Measurements from ENCODE around the gene TJAP1.

The TJAP1 gene

GRCh38 chr6:43467752-43468151, 9.6 kb upstream of the TJAP1 start:
- Histone ChIP-seq H3K9me3 (ENCODE audit: control insufficient read depth, low read length) (no peaks in the 10 kb centered on the region), H3K4me3 (ENCODE audit: low read length) (no peak overlapping the region)

GRCh38 chr6:43468240-43468639, 9.1 kb upstream of the TJAP1 start:
- no peaks in the 10 kb centered on the region for H3K4me1 ChIP-seq (ENCODE audit: control insufficient read depth, insufficient read depth, low read length)
- H3K36me3 ChIP-seq (ENCODE audit: control insufficient read depth, insufficient read depth, low read length, severe bottlenecking), result no peaks in the 10 kb centered on the region
- no peak for DNase-seq (ENCODE audit: low read depth)
- no peak overlapping the region for H3K9ac ChIP-seq (ENCODE audit: low read length)
- no peaks in the 10 kb centered on the region for H3K9me3 ChIP-seq (ENCODE audit: control insufficient read depth, low read length)
- H3K4me3 ChIP-seq (ENCODE audit: low read length), result no peak overlapping the region
- peaks cover 30% of the 10 kb centered on the region for H3K27me3 ChIP-seq (replicated peaks; ENCODE audit: control insufficient read depth, insufficient read depth, low read length)

More at GRCh38 chr6:43467752-43468151, 9.6 kb upstream of the TJAP1 start:
- no peaks in the 10 kb centered on the region for H3K4me1 ChIP-seq (ENCODE audit: control insufficient read depth, insufficient read depth, low read length)
- no peak for DNase-seq (ENCODE audit: low read depth)
- H3K9ac ChIP-seq (ENCODE audit: low read length), result no peak overlapping the region
- no peaks in the 10 kb centered on the region for H3K36me3 ChIP-seq (ENCODE audit: control insufficient read depth, insufficient read depth, low read length, severe bottlenecking)
- H3K27me3 ChIP-seq (replicated peaks; ENCODE audit: control insufficient read depth, insufficient read depth, low read length), result peaks cover 32% of the 10 kb centered on the region

GRCh38 chr6:43468748-43469681, 8.4 kb upstream of the TJAP1 start:
- H3K9ac ChIP-seq (ENCODE audit: low read length), result no peak overlapping the region
- no peak for DNase-seq (ENCODE audit: low read depth)
- peaks cover 27% of the 10 kb centered on the region for H3K27me3 ChIP-seq (replicated peaks; ENCODE audit: control insufficient read depth, insufficient read depth, low read length)
- H3K4me1 ChIP-seq (ENCODE audit: control insufficient read depth, insufficient read depth, low read length), result no peaks in the 10 kb centered on the region
- no peaks in the 10 kb centered on the region for H3K9me3 ChIP-seq (ENCODE audit: control insufficient read depth, low read length)
- no peaks in the 10 kb centered on the region for H3K36me3 ChIP-seq (ENCODE audit: control insufficient read depth, insufficient read depth, low read length, severe bottlenecking)
- H3K4me3 ChIP-seq (ENCODE audit: low read length), result no peak overlapping the region

- Histone ChIP-seq H3K4me1 (ENCODE audit: control insufficient read depth, insufficient read depth, low read length) (no peaks in the 10 kb centered on the region), H3K9me3 (ENCODE audit: control insufficient read depth, low read length) (no peaks in the 10 kb centered on the region), H3K36me3 (ENCODE audit: control insufficient read depth, insufficient read depth, low read length, severe bottlenecking) (no peaks in the 10 kb centered on the region), H3K4me3 (ENCODE audit: low read length) (no peak overlapping the region), H3K9ac (ENCODE audit: low read length) (no peak overlapping the region), H3K27me3 (replicated peaks; ENCODE audit: control insufficient read depth, insufficient read depth, low read length) (peaks cover 27% of the 10 kb centered on the region)
- DNase-seq (ENCODE audit: low read depth), result no peak
Observed at GRCh38 chr6:43469947-43470346, 7.4 kb upstream of the TJAP1 start.

GRCh38 chr6:43471399-43471798, 6.0 kb upstream of the TJAP1 start:
- Histone ChIP-seq H3K9me3 (ENCODE audit: control insufficient read depth, low read length) (no peaks in the 10 kb centered on the region), H3K4me1 (ENCODE audit: control insufficient read depth, insufficient read depth, low read length) (no peaks in the 10 kb centered on the region), H3K9ac (ENCODE audit: low read length) (no peak overlapping the region), H3K4me3 (ENCODE audit: low read length) (no peak overlapping the region), H3K36me3 (ENCODE audit: control insufficient read depth, insufficient read depth, low read length, severe bottlenecking) (no peaks in the 10 kb centered on the region), H3K27me3 (replicated peaks; ENCODE audit: control insufficient read depth, insufficient read depth, low read length) (peaks cover 27% of the 10 kb centered on the region)
- no peak for DNase-seq (ENCODE audit: low read depth)

- H3K27me3 ChIP-seq (replicated peaks; ENCODE audit: control insufficient read depth, insufficient read depth, low read length), result peaks cover 27% of the 10 kb centered on the region
- no peaks in the 10 kb centered on the region for H3K36me3 ChIP-seq (ENCODE audit: control insufficient read depth, insufficient read depth, low read length, severe bottlenecking)
- H3K9me3 ChIP-seq (ENCODE audit: control insufficient read depth, low read length), result no peaks in the 10 kb centered on the region
- H3K4me1 ChIP-seq (ENCODE audit: control insufficient read depth, insufficient read depth, low read length), result no peaks in the 10 kb centered on the region
- no peak overlapping the region for H3K9ac ChIP-seq (ENCODE audit: low read length)
- no peak overlapping the region for H3K4me3 ChIP-seq (ENCODE audit: low read length)
- no peak for DNase-seq (ENCODE audit: low read depth)
Observed at GRCh38 chr6:43472515-43472914, 4.9 kb upstream of the TJAP1 start.

- DNase-seq (ENCODE audit: low read depth), result no peak
- peaks cover 9% of the 10 kb centered on the region for H3K27me3 ChIP-seq (replicated peaks; ENCODE audit: control insufficient read depth, insufficient read depth, low read length)
- H3K36me3 ChIP-seq (ENCODE audit: control insufficient read depth, insufficient read depth, low read length, severe bottlenecking), result no peaks in the 10 kb centered on the region
- H3K9me3 ChIP-seq (ENCODE audit: control insufficient read depth, low read length), result no peaks in the 10 kb centered on the region
- H3K9ac ChIP-seq (ENCODE audit: low read length), result no peak overlapping the region
- no peak overlapping the region for H3K4me3 ChIP-seq (ENCODE audit: low read length)
- peaks cover 11% of the 10 kb centered on the region for H3K4me1 ChIP-seq (ENCODE audit: control insufficient read depth, insufficient read depth, low read length)
Observed at GRCh38 chr6:43475516-43475915, 1.9 kb upstream of the TJAP1 start.

- Histone ChIP-seq H3K9me3 (ENCODE audit: control insufficient read depth, low read length) (no peaks in the 10 kb centered on the region), H3K4me1 (ENCODE audit: control insufficient read depth, insufficient read depth, low read length) (peaks cover 11% of the 10 kb centered on the region), H3K36me3 (ENCODE audit: control insufficient read depth, insufficient read depth, low read length, severe bottlenecking) (no peaks in the 10 kb centered on the region), H3K9ac (ENCODE audit: low read length) (no peak overlapping the region), H3K27me3 (replicated peaks; ENCODE audit: control insufficient read depth, insufficient read depth, low read length) (peaks cover 4% of the 10 kb centered on the region), H3K4me3 (ENCODE audit: low read length) (peak overlapping the region; percentile 87)
- DNase-seq (ENCODE audit: low read depth), result no peak
Observed at GRCh38 chr6:43476746-43477145, 624 bp upstream of the TJAP1 start.

GRCh38 chr6:43478008-43478372, 620 bp downstream of the TJAP1 start:
- no peaks in the 10 kb centered on the region for H3K9me3 ChIP-seq (ENCODE audit: control insufficient read depth, low read length)
- no peaks in the 10 kb centered on the region for H3K27me3 ChIP-seq (replicated peaks; ENCODE audit: control insufficient read depth, insufficient read depth, low read length)
- DNase-seq (ENCODE audit: low read depth), result no peak
- peaks cover 11% of the 10 kb centered on the region for H3K4me1 ChIP-seq (ENCODE audit: control insufficient read depth, insufficient read depth, low read length)
- H3K4me3 ChIP-seq (ENCODE audit: low read length), result peak overlapping the region; percentile 87
- peak overlapping the region; percentile 89 for H3K9ac ChIP-seq (ENCODE audit: low read length)
- H3K36me3 ChIP-seq (ENCODE audit: control insufficient read depth, insufficient read depth, low read length, severe bottlenecking), result no peaks in the 10 kb centered on the region

GRCh38 chr6:43481075-43481474, 3.7 kb downstream of the TJAP1 start:
- Histone ChIP-seq H3K4me3 (ENCODE audit: low read length) (no peak overlapping the region), H3K4me1 (ENCODE audit: control insufficient read depth, insufficient read depth, low read length) (peaks cover 11% of the 10 kb centered on the region), H3K9me3 (ENCODE audit: control insufficient read depth, low read length) (no peaks in the 10 kb centered on the region), H3K36me3 (ENCODE audit: control insufficient read depth, insufficient read depth, low read length, severe bottlenecking) (no peaks in the 10 kb centered on the region), H3K27me3 (replicated peaks; ENCODE audit: control insufficient read depth, insufficient read depth, low read length) (no peaks in the 10 kb centered on the region), H3K9ac (ENCODE audit: low read length) (no peak overlapping the region)
- no peak for DNase-seq (ENCODE audit: low read depth)

- Histone ChIP-seq H3K27me3 (replicated peaks; ENCODE audit: control insufficient read depth, insufficient read depth, low read length) (no peaks in the 10 kb centered on the region), H3K4me3 (ENCODE audit: low read length) (no peak overlapping the region), H3K4me1 (ENCODE audit: control insufficient read depth, insufficient read depth, low read length) (peaks cover 11% of the 10 kb centered on the region), H3K9ac (ENCODE audit: low read length) (no peak overlapping the region), H3K36me3 (ENCODE audit: control insufficient read depth, insufficient read depth, low read length, severe bottlenecking) (no peaks in the 10 kb centered on the region), H3K9me3 (ENCODE audit: control insufficient read depth, low read length) (no peaks in the 10 kb centered on the region)
- DNase-seq (ENCODE audit: low read depth), result no peak
Observed at GRCh38 chr6:43481591-43482236, 4.3 kb downstream of the TJAP1 start.
